GM18507 (cell line): Measurements from ENCODE around the gene ARNT2.
A peak's percentile ranks its signal among the peaks of the same experiment; 100 is the strongest.

Source experiments
- DNase-seq: peaks from one replicate; pipeline ENCODE4 v3.0.0; 2011; ENCODE audit warnings: low read depth; ENCODE audit not compliant: insufficient read length; ENCODE audit errors: extremely low spot score
- FAIRE-seq: peaks from 2 replicates; lab custom pipeline; 2011; peaks lifted over from hg19 to GRCh38; lab: Jason Lieb, UNC

Gene ARNT2

DNA sequence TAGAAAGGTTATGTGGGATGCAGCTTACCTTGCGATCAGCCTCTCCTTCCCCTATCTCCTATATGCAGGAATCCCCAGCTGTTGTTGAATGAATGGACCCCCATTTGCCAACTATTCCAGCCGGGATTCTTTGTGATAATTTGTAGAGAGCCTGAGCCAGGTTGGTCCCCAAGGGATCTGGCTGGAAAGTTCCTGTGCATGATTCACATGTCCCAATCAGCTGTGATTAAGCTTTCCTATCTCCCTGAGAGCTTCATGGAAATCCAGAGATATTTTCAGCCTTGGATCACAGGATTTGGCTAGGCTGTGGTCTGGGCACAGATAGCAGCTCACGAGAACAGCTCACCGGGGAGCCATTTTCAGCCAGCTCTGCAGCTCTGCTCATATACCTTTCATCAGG is 76.7 kb downstream of the ARNT2 start:
- FAIRE-seq, result no peak
- DNase-seq, result no peak

DNA sequence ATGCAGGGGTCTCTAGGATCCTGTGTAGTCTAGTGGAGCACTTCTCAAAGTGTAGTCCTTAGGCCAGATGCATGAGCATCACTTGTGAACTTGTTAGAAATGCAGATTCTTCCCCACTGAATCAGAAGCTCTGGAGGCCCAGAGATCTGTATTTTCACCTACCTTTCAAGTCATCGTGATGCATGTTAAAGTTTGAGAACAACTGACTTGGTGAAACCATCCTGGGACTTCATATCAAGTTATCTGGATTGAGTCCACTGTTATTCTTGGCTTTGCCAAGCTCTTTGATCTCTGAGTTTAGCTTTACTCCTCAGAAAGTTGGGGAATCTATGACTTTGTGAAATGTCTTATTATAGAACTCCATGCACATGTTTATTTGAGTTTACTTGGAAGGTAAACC is 78.5 kb downstream of the ARNT2 start:
- DNase-seq (no peak), FAIRE-seq (no peak)

DNA sequence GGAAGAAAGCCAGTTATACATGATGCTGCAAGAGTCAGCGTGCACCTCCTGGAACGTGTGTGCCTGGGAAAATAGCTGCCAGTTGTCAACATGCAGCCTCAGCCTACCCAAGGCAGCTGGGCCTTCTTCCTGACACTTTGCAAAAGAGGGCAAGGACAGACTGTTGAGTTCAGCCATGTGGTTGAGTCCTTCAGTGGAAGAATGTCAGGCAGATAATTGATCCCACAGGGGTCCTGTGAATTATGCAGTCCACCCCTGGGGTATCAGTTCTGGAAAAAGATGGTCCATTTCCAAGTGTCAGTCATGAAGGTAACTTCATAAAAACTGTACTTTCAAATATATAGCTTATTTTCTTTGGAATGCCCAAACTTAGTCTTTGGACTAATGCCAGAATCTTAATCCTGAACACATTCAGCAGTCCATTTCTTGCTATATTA is 79.6 kb downstream of the ARNT2 start:
- no peak for FAIRE-seq
- no peak for DNase-seq

DNA sequence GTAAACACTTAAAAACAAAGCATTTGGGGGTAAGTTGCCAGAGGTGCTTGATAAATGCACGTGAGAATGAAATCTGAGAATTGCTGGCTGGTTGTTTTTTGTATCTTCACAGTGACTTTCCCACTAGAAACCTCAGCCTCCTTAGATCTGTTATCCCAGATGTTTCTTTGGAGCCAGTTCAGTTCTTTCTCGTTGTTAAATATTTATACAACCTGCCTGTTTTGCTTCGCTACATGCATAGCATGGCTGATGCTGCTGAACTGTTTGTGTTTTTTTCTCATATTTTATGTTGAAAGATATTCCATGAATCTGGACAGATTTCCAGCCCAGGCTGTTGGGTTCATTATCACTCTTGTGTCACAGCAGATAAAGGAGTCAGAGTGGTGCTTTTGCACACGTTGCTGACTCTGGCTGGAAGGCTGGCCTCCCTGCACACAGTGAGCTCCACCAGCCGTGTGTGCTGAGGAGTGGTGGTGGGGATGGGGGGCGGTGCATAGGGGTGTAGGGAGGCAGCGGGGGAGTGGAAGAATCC is 80.2 kb downstream of the ARNT2 start:
- FAIRE-seq, result no peak
- no peak for DNase-seq

DNA sequence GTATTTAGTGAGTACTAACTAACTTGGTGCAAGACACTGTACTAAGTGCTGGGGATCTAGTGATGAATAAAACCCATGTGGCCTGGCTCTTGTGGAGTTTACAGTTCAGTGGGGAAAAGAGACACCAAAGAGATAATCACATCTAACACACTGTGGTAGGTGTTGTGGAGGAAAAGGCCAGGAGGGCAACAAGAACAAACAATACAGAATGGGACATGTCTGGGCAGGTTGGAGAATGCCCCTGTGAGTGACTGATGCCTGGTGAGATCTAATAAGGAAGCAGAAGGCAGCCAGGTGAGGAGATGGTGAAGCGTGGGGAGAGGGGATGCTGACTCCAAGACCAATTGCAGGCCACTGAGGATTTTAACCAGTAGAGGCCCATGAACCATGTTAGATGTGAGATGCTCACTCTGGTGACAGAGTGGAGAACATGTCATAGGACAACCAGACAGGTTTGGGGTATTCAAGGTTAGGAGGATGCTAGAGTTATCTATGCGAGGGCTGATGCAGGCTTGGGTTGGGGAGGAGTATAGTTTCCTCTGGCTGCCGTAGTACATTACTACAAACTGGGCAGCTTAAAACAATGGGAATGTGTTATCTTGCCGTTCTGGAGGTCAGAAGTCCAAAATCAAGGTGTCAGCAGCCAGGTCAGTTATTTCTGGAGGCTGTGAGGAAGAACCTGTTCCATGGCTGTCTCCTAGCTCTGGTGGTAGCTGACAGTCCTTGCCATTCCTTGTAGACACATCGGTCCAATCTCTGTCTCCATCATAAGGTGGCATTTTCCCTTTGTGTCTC is 81.4 kb downstream of the ARNT2 start:
- FAIRE-seq, result no peak
- DNase-seq, result no peak

DNA sequence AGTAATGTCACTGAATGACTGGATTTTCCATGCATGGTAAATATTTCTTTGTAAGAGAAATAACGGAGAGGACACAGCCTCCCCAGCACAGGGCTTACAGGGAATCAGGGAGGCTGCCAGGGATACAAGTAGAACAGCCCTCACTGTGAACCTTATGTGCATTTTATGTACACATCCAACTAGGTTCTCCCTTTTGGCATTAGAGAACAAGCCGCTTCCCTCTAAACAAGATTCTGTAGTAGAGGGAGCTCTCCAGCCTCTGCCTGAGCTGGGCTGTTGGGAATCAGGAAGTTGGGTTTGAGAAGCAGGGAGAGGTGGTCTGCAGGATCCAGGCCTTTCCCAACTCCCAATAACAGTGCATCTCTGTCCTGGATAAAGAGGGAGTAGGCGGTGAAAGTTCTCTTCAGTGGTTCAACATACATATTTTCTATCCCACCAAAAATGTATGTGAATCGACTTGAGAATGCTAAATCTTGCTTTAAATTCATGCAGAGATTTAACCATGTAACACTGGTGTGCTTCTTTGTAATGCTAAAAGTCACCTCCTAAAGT is 83.7 kb downstream of the ARNT2 start:
- no peak for FAIRE-seq

DNA sequence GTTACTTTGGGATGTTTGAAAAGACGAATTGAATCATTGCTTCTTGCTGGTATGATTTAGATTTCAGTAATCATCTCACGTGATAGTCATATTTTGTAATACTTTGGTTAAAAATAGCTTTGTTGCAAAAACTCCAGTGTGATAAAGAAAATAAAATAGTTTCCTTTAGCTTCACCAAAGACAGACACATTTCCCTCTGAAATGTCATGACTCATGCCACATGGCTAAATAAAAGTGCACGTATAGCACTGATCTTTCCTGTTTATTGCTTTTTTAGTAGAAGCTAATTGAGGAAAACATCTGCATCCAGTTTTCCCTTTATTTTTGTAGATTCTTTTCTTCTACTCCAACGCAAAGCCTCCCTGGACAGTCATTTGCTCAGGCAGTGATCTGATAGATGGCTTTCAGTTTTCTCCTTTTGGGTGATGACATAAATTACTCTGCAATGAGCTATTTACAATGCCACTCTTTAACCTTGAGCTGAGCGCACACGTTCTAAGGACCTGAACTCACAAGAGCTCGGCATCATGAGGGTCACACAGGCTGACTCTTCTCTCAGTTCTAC is 84.9 kb downstream of the ARNT2 start:
- DNase-seq, result no peak
- FAIRE-seq, result no peak

More for the DNA sequence above, 83.7 kb downstream of the ARNT2 start:
- no peak for DNase-seq

DNA sequence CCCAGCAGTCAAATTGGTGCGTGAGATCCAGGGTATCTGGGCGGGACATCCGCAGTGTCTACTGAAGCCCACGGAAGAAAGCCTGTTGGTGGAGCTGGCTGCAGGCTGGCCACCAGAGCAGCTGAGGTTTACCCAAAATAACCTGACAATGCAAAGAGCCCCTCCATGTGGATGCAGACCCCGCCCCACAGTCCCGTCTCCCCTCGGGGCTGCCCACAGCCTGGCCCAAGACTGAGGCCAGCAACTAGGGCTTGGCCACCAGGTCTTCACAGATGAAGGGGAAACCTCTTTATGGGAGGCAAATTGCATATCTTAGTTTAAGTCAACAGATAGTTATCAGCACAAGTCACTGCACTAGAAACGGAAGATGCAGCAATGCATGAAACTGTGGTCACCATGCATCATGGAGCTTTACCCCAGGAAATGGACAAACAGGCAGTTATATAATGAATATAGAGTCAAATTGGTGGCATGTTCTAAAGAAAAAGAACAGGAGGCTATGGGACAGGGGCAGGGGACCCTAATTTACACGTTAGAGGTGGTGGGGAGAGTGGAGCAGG is 86.3 kb downstream of the ARNT2 start:
- no peak for DNase-seq
- no peak for FAIRE-seq

DNA sequence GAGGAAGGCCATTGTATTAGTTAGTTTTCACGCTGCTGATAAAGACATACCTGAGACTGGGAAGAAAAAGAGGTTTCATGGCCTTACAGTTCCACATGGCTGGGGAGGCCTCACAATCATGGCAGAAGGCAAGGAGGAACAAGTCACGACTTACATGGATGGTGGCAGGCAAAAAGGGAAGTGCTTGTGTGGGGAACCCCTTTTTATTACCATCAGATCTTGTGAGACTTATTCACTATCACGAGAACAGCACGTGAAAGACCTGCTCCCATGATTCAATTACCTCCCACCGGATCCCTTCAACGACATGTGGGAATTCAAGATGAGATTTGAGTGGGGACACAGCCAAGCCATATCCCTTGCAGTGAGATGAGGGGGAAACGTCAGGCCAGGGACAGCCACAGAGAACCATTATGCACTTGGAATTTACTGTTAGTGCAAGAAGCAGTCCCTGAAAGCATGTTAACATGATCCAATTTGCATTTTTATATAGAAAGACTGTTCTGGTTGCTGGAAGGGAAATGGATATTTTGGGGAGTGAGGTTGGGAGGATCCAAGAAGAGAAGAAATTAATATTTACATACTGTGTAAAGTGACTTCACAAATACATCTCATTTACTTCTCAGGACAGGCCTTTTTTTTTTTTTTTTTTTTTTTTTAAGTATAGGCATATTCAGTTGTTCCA is 87.1 kb downstream of the ARNT2 start:
- FAIRE-seq (peak; percentile 42), DNase-seq (no peak)

DNA sequence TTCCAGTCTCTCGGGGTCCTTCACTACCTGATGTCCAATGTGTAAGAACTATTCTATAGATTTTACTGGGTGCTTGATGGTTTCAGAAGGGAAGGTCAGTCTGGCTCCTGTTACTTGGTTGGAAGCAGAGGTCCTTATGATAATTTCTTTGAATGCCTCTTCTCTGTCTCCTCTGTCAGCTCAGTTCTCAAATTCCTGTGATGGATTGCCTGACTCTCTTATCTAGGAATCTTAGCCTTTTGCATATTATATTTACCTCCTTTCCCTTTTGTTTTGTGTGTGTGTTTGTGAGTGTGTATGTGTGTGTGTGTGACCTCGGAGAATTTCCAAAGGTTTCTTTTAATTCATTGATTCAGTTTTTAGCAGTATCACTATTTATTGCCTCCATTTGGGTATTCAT is 88.2 kb downstream of the ARNT2 start:
- no peak for FAIRE-seq
- no peak for DNase-seq

DNA sequence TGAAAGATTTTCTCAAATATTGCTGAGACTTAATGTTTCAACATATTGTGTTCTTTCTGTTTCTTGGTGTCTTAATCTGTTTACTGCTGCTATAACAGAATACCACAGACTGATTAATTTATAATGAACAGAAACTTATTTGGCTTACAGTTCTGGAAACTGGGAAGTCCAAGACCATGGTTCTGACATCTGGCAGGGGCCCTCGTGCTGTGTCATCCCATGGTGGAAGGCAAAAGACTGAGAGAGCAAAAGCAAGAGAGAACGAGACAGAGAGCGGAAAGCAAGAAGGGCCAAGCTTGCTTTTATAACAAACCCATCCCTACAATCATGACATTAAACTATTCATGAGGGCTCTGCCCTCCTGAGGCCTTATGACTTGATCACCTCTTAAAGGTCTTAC is 88.7 kb downstream of the ARNT2 start:
- DNase-seq, result no peak
- no peak for FAIRE-seq

DNA sequence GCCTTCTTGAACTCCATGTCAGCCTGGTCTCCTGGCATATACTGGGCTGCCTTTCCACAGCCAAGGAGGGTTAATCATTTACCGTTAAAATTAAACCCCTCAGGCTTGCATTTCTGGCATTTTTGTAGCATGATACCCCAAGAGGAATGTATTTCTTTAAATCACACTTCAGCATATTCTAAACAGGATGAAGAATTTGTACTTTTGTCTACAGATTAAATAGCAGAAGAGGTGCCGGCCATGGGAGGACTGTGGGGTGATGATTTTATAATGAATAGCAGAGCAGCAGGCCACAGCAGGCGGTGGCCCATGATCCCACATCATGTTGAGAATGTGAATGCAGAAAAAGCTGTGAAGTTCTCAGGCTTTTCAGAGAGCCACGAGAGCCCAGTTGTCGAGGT is 90.2 kb downstream of the ARNT2 start:
- no peak for FAIRE-seq

DNA sequence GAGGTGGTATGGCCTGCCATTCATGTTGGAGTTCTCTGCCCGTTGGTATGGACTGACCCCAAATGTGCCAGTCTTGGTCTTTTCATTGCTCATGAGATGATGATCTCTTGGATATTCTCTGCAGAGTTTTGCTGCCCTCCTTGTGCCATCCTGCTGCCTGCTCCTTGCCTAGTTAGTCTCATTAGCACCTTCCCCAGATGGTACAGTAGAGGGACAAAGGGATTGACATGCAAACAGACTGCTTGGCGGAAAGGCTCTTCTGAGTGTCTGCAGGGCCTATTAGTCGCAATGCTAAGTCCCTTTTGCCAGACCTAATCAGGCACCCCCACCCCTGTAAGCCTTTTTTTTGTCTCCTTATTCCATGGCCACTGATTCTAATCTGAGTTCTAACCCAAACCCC is 90.6 kb downstream of the ARNT2 start:
- DNase-seq (no peak), FAIRE-seq (no peak)

More for the DNA sequence above, 90.2 kb downstream of the ARNT2 start:
- no peak for DNase-seq

DNA sequence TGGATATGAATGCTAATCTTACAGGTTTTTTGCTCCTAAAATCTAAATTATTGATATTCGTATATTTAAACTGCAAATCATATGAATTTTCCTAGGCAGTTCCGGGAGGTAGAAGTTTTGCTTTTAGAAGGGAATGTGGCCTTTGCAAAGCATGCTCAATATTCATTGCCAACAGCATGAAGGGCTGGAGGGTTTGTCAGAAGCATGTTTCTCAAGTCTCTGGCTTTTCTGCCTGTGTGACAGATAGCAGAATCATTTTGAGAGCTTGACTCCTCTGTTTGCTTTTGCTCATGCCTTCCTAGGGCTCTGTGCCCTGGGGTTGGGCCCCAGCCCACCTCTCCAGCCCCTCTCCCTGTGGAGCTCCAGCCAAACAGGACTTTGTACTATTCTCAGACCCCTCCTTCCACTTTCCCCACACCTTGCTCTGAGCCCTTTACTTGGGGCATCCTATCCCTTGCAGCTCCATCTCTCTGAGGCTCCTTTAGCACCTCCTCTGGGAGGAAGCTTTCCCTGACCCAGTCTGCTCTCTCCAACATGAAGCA is 91.3 kb downstream of the ARNT2 start:
- FAIRE-seq (no peak), DNase-seq (no peak)

DNA sequence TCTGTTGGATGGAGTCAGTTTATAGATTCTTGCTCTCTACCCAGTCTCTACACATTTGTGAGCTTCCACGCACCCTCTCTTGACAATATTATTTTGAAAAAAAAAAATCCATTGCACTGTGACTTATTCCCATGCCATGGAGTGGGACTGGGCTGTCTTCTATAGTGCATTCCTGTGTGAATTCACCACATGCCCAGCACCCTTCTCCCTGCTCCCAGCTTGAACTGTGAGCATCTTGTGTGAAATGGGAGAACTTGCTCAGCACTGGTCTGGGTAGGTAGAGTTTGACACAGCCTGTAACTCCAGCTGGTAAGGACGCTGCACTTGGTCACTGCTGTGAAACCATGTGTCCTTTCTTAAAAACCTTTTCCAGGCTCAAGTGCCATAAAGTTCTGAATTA is 91.9 kb downstream of the ARNT2 start:
- no peak for DNase-seq
- FAIRE-seq, result no peak

DNA sequence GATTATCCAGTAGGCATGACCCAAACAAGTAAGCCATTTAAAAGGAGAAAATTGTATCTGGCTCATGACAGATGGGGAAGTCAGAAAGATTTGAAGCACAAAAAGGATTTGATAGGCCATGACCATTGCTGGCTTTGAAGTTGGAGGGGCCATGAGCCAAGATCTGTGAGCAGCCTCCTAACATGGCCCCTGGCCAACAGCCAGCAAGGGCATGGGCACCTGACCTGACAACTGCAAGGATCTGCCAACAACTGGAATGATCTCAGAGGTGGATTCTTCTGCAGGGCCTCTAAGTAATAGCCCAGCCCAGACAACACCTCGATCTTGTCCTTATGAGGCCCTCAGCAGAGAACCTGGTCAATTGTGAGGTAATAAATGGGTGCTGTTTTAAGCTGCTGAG is 93.0 kb downstream of the ARNT2 start:
- no peak for DNase-seq
- FAIRE-seq, result no peak

DNA sequence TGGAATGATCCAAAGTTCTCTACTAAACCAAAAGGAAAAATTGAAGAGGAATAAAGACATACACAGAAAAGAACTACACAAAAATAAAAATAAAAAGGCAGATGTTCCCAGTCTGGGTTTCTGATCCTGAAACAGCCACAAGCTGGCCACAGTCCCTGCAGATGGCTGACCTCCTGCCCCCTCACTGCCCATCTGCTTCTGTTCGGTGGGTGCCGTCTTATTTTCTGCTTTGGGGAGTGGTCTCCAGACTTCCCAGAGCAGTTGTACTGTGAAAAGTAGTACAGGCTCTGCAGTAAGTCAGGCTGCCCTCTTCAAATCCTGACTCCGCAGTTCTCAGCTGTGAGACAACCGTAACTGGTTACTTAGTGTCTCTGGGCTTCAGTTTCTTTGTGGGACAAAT is 94.5 kb downstream of the ARNT2 start:
- DNase-seq (no peak), FAIRE-seq (no peak)

DNA sequence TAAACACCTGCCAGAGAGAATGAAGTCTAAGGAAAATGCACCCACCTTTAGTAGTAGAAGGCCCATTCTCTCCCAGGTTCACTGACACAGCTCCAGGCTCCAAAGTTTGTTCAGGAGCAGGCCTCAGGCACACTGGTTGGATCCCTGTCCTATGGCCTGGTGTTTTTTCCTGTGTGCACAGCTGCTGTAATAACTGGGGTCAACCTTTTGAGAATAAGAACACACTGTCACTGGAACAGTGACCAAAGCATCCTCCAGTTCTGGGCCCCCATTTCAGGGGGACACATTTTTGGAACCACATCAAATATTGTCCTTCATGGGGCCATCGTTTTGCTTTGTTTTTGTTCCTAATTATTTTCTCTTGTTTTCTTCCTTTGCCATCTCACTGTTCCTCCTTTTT is 95.8 kb downstream of the ARNT2 start:
- FAIRE-seq, result no peak
- DNase-seq, result no peak

DNA sequence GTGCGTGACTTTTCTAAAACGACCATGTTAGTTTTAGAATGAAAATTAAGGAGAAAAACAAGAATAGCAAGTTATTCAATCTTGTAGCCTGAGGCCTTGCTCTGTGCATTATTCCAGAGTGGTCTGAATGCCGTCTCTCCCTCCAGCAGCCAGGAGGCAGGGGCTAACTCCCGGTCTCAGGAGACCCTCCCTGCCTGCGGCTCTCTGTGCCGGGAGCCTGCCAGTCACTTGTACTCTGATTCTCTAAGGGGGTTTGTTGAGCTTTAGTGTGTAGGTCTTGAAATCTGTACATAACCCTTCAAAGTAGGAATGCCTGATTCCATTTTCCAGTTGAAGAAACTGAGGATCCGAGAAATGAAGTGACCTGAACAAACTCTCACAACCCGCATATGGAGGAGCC is 97.3 kb downstream of the ARNT2 start:
- DNase-seq (no peak), FAIRE-seq (no peak)

DNA sequence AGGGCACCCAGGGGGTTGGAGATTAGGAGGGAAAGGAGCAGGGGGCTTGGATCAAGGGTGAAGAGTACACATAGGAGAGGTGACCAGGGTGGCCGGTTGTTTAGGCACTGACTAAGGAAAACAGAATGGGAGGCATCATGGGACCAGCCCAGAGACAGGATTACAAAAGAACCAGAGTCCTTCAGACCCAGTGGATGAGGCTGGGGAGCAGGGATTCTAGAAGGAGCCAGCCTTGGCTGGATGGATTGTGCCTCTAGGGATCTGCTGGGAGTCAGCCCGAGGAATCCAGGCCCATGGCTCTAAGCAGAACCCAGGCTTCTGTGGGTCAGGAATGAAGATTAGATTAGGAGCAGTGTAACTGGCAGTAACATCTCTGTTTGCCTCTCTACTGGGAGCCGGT is 98.6 kb downstream of the ARNT2 start:
- FAIRE-seq, result no peak
- no peak for DNase-seq
